SK-N-MC (cell line): ENCODE data around the gene SPDYE1.

Source experiments
- EZH2 ChIP-seq: fragments of 200-600 bp; sonication (generic); IDR thresholded peaks from one replicate; pipeline ENCODE4 v1.6.1; 2017; ENCODE audit warnings: antibody characterized with exemption
- FOXP2 ChIP-seq: optimal IDR thresholded peaks from 2 replicates; pipeline ENCODE3; 2011; ENCODE audit warnings: mild to moderate bottlenecking, moderate library complexity; ENCODE audit not compliant: insufficient read depth; ENCODE audit errors: extremely low read length, control extremely low read depth
- POLR2AphosphoS5 ChIP-seq: IDR thresholded peaks from 2 replicates; pipeline ENCODE4 v1.6.1; 2012; ENCODE audit warnings: mild to moderate bottlenecking, low read depth, low read length, borderline replicate concordance

- TF ChIP-seq POLR2AphosphoS5 (no peak), EZH2 (no peak), FOXP2 (no peak)
These were observed 55.2 kb downstream of the SPDYE1 start for GRCh38 chr7:44052771-44053365.
